Stimulated activated CD8-positive, alpha-beta memory T cell treated with anti-CD3 and anti-CD28 coated beads, Interleukin-7, amount 100 ng/mL, for 24 hours (primary cell): ENCODE measurements around the gene FLRT2.

Experiments
- DNase-seq: peaks from one replicate; pipeline ENCODE4 v3.0.0-alpha.2; 2020; ENCODE audit warnings: low read depth

FLRT2 gene

DNA sequence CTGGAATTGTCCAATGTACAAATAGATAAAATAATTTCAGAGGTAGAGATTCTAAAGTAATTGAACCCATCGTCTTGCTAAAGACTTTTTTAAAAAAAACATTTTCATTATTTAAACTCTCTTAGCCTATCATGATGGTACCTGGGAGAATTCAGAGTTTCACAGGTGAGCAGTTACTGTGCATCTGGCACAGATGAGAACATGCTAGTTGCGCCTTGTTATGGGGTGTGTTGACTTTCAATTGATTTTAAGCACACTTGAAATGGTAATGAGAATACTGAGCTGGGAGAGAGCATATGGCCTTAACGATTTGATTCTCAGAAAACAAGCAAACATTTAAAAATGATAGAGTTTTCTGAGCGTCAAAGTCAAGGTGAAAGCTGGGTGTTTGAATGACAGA, 66.6 kb downstream of the FLRT2 start:
- no peak for DNase-seq

DNA sequence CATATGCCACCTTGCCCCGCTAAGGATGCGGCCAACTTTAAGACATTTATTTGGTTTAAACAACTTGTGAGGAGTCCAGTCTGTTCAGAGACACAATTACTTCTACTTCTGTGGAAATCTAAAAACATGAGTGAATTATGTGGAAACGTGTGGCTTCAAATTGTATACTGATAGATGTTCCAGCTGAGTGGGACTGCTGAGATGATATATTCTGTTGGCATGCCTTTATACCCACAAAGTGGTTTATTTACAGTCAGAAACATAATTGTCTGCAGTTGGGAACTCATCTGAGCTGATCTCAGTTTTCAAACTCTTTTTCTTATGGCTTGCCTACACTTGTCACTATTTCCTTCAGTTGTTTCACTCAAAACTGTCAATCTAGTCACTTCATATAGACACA, 67.8 kb downstream of the FLRT2 start:
- no peak for DNase-seq

DNA sequence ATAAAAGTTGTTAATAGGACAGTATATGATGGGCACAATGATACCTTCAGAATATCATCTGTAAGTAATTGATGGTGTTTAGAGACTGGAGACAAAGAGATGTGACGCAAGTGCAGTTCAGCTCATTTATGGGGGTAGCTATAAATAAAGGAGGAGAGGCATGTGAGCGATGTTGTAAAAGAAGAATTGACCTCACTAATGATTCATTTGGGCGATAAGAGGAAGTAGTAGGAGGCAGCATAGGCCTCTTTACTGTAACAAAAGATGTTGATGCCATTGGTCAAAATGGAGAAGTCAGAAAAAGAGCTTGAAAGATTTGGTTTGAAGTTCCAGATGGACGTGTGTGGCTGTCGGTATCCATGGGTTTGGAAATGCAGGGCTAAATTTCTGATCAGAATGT, 70.0 kb downstream of the FLRT2 start:
- DNase-seq = no peak

DNA sequence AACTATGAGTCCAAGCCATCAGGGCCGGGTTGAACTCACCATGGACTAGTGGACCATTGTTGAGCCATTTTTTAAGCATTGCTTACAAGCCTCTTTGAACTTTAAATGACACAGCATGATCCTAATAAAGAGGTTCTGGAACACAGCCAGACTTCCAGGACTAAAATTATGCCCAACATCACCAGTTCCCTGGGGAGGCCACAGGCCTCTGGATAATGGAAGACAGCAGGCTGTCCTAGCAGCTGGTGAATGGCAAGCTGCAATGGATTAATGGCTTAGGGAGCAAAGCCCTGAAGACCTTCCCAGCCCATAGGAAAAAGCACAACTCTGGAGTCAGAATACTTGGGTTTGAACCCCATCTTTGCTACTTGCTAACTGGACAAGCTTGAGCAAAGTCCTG, 71.3 kb downstream of the FLRT2 start:
- no peak for DNase-seq

DNA sequence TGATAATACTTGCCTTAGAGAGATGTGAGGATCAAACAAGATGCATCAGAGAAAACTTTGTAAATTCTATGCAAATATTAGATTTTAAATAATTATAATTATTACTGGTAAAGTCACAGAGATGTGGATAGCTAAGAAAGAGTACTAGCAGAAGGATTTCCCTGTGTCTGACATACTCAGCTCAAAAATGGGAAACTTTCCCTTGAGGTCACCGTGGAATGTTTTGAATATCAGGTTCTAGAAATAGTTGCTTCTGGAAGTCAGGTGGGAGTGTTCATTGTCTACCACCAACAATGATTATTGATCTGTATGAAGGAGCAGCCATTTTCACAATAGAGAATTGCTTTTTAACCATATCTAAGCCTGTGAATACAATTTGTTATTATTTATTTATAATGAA, 71.7 kb downstream of the FLRT2 start:
- no peak for DNase-seq

DNA sequence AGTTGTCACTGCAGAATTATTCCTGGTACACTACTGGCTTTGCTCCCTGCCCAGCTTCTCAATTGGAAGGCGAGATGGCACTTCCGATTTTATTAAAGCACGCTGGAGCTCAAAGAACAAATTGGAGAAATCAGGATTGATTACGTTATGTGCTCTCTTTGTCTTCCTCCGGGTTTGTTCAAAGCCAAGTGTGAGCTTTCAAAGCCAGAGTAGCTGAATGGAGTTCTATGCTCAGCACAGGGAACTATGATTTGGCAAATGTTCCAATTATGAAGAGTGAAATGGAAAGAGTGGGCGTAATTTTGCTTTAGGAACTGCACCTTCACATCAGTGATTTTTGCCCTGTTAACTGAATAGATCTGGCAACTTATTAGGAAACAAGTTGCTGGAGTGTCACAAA, 72.4 kb downstream of the FLRT2 start:
- no peak for DNase-seq

DNA sequence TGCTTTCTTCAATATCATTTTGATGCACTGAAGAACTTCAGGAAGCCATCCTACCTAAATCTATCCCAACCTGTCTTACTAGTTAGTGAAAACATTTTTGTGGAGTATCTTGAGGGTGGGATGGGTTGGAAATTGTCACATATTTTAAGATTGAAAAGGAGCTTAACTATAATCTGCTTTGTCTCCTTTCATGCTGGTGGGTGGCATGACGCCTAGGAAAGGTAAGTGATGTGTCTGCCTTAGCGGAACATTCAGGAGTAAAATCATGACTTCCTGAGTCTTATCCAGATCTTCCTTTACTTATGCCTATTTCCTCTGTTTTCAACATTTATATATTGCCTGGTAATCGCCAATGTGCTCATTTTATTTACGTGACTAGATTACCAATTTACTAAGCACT, 74.1 kb downstream of the FLRT2 start:
- DNase-seq = no peak

DNA sequence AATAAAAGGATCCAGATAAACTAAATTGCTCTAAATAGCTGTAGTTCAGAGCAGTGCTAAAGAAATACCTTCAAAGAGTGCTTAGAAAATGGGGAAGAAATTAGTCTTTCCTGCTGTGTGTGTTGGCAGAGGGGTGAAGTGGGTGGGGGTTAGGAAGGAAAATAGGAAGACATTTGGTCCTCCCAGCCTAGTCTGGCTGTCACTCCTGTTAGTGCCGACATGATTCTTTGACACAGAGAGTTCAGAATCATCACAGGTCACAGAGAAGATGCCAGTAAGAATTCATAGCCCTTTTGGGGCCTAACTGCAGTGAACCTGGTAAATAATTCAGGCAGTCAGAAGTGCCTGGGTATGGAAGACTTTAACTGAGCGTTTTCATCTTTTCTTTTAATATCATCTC, 74.8 kb downstream of the FLRT2 start:
- DNase-seq = no peak

DNA sequence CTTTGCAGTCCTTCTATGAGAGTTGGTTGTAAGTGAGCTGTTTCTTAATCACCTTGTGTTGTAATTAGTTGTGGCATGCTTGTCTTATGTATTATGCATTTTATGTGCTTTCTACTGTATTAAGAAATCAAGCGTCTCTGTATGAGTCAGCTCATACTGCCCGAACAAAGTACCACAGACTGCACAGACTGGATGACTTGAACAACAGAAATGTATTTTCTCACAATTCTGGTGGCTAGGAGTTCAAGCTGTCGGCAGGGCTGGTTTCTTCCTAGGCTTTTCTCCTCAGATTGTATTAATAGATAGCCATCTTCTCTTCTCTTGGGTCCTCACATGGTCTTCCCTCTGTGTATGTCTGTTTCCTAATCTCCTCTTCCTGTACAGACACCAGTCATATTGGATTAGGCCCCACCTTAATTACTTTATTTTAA, 77.7 kb downstream of the FLRT2 start:
- no peak for DNase-seq

DNA sequence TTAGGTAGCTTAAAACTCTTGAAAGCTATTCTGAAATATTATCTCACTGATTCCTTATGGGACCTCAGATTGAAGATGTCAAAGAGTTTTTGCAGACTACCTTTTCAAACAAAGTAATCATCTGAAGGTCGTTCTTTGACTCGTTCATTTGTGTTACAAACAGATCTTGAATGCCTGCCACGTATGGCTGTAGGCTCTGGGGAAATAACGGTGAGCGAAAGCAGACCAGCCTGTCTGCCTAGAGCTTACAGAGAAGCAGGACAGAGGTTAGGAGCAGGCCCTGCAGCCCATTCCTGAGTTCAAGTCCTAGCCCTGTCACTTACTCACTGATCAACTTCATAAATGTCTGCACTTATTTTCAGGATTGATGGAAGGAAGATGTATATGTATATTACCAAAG, 83.6 kb downstream of the FLRT2 start:
- no peak for DNase-seq

DNA sequence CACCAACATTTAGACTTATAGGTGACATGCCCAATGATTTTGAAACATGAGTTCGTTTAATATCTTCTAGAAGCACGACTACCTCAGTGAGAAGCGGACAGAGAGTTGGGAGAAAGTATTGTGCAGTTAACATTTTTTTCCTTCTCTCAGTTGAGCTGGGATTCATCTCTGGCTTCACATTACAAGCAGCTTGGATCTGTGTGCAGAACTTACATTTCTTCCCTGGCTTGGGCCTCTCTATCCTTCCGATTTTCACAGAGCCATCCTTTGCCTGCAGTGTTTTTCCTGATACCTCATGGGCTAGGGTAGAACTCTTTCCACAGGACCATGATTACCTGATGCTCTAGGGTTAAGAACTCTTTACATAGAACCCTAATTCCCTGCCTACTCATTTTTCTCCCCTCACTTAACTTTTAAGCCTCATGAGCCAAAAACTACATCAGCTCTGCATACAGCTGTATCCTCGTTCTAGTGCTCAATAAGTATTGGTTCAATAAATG, 86.5 kb downstream of the FLRT2 start:
- DNase-seq = no peak

DNA sequence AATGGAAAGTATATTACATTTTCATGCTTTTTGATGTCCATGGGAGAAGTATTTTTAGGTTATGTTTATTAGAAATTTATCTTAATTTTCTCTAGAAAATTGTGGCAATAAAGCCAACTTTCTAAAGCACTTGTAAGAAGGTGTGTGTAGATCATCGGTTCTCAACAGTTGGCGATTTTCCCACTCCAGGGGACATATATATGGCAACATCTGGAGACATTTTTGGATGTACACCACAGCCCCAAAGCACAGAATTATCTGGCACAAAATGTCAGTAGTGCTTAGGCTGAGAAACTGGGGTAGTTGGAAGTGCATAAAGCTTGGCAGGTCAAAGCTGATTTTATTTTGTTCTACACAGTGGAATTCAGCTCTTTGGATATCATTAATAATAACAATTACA, 86.9 kb downstream of the FLRT2 start:
- DNase-seq = no peak

DNA sequence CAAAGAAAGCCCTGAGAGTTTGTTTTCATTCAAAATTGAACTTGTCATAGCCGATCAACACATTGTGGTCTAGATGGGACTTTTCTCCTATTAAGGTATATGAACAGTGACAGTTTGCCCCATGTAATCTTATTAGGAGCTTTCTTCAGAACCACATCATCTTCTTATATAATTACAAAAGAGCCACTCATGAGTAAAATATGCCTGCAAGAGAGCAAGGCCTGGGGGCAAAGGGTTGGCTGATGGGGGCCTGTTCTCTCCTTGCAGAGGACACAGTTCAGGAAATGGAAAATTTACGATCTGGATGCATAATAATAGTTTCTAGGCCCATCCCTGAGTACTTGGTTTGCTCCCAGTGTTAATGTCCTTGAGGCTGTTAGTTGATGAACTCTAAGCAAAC, 87.8 kb downstream of the FLRT2 start:
- DNase-seq = no peak

DNA sequence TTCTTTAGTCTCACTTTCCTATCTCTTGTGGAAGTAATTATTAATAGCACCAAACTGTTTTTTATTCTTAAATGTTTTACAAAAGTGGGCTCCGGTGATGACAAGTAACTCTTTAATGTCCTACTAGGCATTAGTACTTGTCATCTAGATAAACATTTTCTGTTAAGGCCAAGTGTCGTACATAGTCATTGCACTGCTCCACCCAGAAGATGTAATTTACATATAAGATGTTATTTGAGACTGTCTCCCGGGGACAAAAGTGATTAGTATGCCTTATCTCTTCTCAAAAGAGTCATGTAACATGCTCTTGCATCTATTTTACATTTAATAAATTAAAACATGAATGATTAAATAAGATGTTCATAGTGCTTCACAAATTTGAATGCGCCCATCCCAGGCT, 88.4 kb downstream of the FLRT2 start:
- no peak for DNase-seq

DNA sequence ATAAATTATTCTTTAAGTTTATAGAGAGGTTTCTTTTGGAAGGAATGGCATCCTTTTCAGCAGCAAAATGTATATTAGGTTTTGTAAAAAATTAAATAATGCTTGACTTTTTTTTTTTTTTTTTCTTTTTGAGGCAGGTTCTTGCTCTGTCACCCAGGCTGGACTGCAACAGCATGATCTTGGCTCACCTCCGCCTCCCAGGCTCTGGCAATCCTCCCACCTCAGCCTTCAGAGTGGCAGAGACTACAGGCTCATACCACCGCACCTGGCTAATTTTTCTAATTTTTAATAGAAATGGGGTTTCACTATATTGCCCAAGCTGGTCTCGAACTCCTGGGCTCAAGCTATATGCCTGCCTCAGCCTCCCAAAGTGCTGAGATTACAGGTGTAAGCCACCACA, 89.0 kb downstream of the FLRT2 start:
- no peak for DNase-seq

DNA sequence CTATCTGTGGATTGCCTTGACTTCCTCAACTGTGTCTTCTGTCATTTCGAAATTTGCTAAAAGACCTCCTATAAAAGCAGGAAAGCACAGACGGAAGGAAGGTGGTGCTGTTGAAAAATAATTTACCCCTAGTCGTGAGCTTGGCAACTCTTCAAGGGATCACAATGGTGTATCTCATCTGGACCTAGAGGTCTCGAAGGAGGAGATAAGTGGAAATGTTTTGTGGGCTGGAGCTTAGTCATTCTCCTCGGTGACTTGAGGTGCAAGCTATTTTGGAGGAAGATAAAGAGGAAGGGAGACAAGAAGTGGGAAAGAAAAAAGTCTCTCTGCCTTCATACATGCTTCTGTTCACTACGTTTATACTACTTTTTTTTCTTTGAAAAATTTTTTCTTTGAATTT, 89.9 kb downstream of the FLRT2 start:
- DNase-seq = no peak

DNA sequence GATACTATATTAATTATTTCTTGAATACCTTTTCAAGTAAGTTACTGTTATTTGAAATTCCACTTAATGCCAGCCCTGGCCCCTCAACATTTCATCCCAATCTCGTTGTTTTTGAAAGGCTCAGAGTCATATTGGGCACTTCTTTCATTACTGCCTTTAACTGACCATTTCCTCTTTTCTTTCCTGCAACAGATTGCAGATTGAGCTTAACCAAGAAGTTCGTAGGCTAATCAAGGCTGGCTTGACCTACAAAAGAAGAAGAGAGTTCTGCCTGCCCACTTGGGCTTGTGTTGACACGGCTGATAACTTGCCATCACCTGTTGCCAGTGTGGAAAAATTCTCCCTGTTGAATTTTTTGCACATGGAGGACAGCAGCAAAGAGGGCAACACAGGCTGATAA, 91.0 kb downstream of the FLRT2 start:
- no peak for DNase-seq

DNA sequence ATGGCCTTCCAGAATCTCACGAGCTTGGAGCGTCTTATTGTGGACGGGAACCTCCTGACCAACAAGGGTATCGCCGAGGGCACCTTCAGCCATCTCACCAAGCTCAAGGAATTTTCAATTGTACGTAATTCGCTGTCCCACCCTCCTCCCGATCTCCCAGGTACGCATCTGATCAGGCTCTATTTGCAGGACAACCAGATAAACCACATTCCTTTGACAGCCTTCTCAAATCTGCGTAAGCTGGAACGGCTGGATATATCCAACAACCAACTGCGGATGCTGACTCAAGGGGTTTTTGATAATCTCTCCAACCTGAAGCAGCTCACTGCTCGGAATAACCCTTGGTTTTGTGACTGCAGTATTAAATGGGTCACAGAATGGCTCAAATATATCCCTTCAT, 92.2 kb downstream of the FLRT2 start:
- no peak for DNase-seq

DNA sequence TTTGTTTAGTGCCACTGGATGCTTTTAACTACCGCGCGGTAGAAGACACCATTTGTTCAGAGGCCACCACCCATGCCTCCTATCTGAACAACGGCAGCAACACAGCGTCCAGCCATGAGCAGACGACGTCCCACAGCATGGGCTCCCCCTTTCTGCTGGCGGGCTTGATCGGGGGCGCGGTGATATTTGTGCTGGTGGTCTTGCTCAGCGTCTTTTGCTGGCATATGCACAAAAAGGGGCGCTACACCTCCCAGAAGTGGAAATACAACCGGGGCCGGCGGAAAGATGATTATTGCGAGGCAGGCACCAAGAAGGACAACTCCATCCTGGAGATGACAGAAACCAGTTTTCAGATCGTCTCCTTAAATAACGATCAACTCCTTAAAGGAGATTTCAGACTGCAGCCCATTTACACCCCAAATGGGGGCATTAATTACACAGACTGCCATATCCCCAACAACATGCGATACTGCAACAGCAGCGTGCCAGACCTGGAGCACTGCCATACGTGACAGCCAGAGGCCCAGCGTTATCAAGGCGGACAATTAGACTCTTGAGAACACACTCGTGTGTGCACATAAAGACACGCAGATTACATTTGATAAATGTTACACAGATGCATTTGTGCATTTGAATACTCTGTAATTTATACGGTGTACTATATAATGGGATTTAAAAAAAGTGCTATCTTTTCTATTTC, 93.2 kb downstream of the FLRT2 start:
- DNase-seq = no peak

DNA sequence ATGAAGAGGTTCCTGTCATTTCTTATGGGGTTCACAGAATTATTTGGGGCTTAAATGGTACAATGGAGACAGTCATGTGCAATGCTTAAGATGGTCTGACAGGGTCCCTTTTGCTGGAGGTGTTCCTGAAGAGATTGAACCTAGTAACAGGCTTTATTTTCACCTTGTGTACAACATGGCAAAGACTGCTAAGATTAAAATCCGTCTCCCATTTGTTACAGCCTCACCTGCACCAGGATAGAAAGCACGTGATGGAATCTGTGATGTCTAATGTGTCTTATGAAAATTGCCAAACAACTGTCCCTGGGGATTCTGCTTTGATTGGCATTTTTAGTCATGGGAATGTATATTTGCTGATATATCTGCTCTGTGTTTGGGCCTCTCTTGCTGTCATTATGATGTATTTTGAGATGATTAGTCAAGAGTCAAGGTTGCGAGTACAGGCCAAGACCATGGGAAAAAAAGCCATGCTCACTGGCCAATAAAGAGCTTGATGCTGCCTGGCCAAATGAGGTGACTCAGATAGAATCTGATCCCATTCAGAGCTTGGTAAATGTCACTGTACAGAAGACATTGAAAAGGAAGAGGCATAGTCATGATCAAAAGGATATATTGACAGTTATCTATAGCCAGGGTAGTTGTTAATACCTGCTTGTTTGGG, 96.1 kb downstream of the FLRT2 start:
- DNase-seq = no peak

DNA sequence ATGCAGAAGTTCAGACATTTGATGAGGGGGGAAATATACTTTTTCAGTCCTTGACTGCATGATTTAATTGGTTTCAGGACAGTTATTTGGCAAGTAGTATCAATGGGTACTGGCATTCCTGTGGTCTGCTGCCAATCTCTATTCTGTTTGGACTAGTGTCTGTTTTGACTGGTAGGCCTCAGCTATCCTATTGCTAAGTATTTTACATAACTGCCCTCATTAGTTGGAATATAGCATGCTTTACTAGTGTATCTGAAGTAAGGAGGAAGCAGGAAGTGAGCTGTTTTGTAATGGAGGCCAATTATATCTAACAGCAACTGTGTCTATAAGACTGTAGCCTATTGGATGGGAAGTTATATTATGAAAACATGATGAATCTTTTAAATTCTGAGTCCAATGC, 104.3 kb downstream of the FLRT2 start:
- DNase-seq = no peak

DNA sequence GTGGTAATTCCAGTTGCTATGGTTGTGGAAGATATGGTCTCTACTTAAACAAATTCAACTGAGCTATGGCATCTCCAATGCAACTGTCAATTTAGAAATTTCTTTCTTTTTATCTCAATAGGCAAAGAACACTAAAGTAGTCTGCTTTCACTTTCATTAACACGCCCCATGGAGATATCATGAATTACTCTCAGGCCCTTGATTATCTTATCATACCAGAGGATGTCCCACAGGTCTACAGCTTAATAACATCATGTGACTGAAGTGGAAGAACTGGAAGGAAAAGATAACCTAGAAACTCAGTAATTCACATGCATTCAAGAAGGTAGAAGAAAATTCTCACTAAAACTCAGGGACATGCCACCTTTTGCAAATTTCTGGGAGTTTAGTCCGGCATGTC, 114.3 kb downstream of the FLRT2 start:
- DNase-seq = no peak

DNA sequence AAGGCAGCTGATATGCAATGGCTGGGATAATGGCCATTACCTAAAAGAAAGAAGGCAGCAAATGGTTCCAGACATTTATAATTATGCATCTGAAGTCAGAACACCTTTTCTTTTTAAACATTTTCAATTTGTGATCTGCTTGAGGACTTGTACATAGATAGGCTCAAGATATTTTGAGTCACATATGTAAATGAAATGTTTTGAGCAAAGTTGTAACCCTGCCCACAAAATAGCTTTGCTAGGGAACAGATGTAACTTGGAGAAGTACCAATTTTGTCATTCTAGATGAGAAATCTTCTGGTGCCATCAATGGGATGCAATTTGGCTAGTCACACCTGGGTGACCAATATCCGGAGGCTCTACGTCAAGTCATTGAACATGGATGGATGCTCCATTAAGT, 123.1 kb downstream of the FLRT2 start:
- no peak for DNase-seq
